SKM-1 (cell line): ENCODE measurements around the gene RIPK4.
"Not testable (repeated sequence)": the region's sequence is repeated elsewhere in the genome, so short reads cannot be mapped to it uniquely, and the experiment has no call there.

Source experiments
- DNase-seq: peaks from one replicate; lab custom pipeline; 2025; ENCODE audit not compliant: unreplicated experiment; lab: John Stamatoyannopoulos, UW

The RIPK4 gene

GRCh38 chr21:41740604-41741252 is 26.1 kb downstream of the RIPK4 start:
- DNase-seq: no peak

GRCh38 chr21:41739936-41740335 is 26.9 kb downstream of the RIPK4 start:
- DNase-seq: no peak

GRCh38 chr21:41739011-41739410 is 27.8 kb downstream of the RIPK4 start:
- DNase-seq: no peak

GRCh38 chr21:41737651-41738324 is 29.1 kb downstream of the RIPK4 start:
- no peak for DNase-seq

- no peak for DNase-seq
Observed at GRCh38 chr21:41736423-41736822, 30.4 kb downstream of the RIPK4 start.

GRCh38 chr21:41733951-41734689 is 32.7 kb downstream of the RIPK4 start:
- no peak for DNase-seq

GRCh38 chr21:41731081-41731480 is 35.8 kb downstream of the RIPK4 start:
- DNase-seq: no peak

- DNase-seq: no peak
Observed at GRCh38 chr21:41730367-41730765, 36.5 kb downstream of the RIPK4 start.

- no peak for DNase-seq
Observed at GRCh38 chr21:41729701-41730366, 37.0 kb downstream of the RIPK4 start.

- DNase-seq: no peak
Observed at GRCh38 chr21:41727784-41728763, 38.8 kb downstream of the RIPK4 start.

GRCh38 chr21:41726970-41727783 is 39.7 kb downstream of the RIPK4 start:
- no peak for DNase-seq

GRCh38 chr21:41726630-41726969 is 40.3 kb downstream of the RIPK4 start:
- DNase-seq: no peak

GRCh38 chr21:41726058-41726558 is 40.7 kb downstream of the RIPK4 start:
- DNase-seq: no peak

- no peak for DNase-seq
Observed at GRCh38 chr21:41725421-41726031, 41.3 kb downstream of the RIPK4 start.

- not testable (repeated sequence) for DNase-seq
Observed at GRCh38 chr21:41723835-41724234, 43.0 kb downstream of the RIPK4 start.

- no peak for DNase-seq
Observed at GRCh38 chr21:41722052-41723018, 44.5 kb downstream of the RIPK4 start.

- DNase-seq: no peak
Observed at GRCh38 chr21:41720250-41720649, 46.6 kb downstream of the RIPK4 start.

GRCh38 chr21:41719691-41720090 is 47.2 kb downstream of the RIPK4 start:
- no peak for DNase-seq
